Measurements from ENCODE around the gene SAMD11.
"Not testable (repeated sequence)": the region's sequence is repeated elsewhere in the genome, so short reads cannot be mapped to it uniquely, and the experiment has no call there.

The SAMD11 gene

GRCh38 chr1:974687-975328 is 51.1 kb downstream of the SAMD11 start:
- H3K4me1 ChIP-seq: peaks cover 0 to 14% (median 7%) of the 10 kb centered on the region in 4 donors
- H3K4me3 ChIP-seq: no peak overlapping the region
- TF ChIP-seq, protein P1, sequence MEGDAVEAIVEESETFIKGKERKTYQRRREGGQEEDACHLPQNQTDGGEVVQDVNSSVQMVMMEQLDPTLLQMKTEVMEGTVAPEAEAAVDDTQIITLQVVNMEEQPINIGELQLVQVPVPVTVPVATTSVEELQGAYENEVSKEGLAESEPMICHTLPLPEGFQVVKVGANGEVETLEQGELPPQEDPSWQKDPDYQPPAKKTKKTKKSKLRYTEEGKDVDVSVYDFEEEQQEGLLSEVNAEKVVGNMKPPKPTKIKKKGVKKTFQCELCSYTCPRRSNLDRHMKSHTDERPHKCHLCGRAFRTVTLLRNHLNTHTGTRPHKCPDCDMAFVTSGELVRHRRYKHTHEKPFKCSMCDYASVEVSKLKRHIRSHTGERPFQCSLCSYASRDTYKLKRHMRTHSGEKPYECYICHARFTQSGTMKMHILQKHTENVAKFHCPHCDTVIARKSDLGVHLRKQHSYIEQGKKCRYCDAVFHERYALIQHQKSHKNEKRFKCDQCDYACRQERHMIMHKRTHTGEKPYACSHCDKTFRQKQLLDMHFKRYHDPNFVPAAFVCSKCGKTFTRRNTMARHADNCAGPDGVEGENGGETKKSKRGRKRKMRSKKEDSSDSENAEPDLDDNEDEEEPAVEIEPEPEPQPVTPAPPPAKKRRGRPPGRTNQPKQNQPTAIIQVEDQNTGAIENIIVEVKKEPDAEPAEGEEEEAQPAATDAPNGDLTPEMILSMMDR (IDR thresholded peaks at IDR 0.05): no peak
- no peak overlapping the region for H3K27ac ChIP-seq
- H3K27me3 ChIP-seq: peaks cover 0 to 64% of the 10 kb centered on the region in 2 donors
- no peaks in the 10 kb centered on the region for H3K36me3 ChIP-seq
- intact Hi-C loops (cut with DNase I; ENCODE audit: low total_unique reads): no loop called here
- no peak for DNase-seq
- no peaks in the 10 kb centered on the region for H3K9me3 ChIP-seq

GRCh38 chr1:975365-975764 is 51.6 kb downstream of the SAMD11 start:
- Histone ChIP-seq H3K4me3 (no peak overlapping the region), H3K27ac (no peak overlapping the region), H3K9me3 (no peaks in the 10 kb centered on the region), H3K36me3 (no peaks in the 10 kb centered on the region), H3K4me1 (peaks cover 0 to 14% (median 7%) of the 10 kb centered on the region in 4 donors), H3K27me3 (peaks cover 0 to 59% of the 10 kb centered on the region in 2 donors)
- DNase-seq: no peak
- intact Hi-C loops (cut with DNase I; ENCODE audit: low total_unique reads): no loop called here
- TF ChIP-seq, protein P1 (IDR thresholded peaks at IDR 0.05): no peak

- Histone ChIP-seq H3K27me3 (peaks cover 0 to 52% of the 10 kb centered on the region in 2 donors), H3K9me3 (no peaks in the 10 kb centered on the region), H3K27ac (peak overlapping the region in 1 of 2 donors; percentile 46), H3K4me1 (peaks cover 0 to 14% (median 12%) of the 10 kb centered on the region in 4 donors), H3K36me3 (no peaks in the 10 kb centered on the region), H3K4me3 (peak overlapping the region; percentile 37 to 40)
- intact Hi-C loops (cut with DNase I; ENCODE audit: low total_unique reads): no loop called here
- DNase-seq: peak; percentile 58 to 83
- TF ChIP-seq, protein P1 (IDR thresholded peaks at IDR 0.05): peak; percentile 71 to 78
Measured at GRCh38 chr1:975896-976683, 52.4 kb downstream of the SAMD11 start.

- H3K27ac ChIP-seq; H3K36me3 ChIP-seq; H3K9me3 ChIP-seq; DNase-seq; H3K4me3 ChIP-seq; intact Hi-C loops (cut with DNase I; ENCODE audit: low total_unique reads): not testable (repeated sequence)
- Histone ChIP-seq H3K27me3 (peaks cover 0 to 45% of the 10 kb centered on the region in 2 donors), H3K4me1 (peaks cover 0 to 20% (median 17%) of the 10 kb centered on the region in 4 donors)
Measured at GRCh38 chr1:976791-977190, 53.1 kb downstream of the SAMD11 start.

DNA sequence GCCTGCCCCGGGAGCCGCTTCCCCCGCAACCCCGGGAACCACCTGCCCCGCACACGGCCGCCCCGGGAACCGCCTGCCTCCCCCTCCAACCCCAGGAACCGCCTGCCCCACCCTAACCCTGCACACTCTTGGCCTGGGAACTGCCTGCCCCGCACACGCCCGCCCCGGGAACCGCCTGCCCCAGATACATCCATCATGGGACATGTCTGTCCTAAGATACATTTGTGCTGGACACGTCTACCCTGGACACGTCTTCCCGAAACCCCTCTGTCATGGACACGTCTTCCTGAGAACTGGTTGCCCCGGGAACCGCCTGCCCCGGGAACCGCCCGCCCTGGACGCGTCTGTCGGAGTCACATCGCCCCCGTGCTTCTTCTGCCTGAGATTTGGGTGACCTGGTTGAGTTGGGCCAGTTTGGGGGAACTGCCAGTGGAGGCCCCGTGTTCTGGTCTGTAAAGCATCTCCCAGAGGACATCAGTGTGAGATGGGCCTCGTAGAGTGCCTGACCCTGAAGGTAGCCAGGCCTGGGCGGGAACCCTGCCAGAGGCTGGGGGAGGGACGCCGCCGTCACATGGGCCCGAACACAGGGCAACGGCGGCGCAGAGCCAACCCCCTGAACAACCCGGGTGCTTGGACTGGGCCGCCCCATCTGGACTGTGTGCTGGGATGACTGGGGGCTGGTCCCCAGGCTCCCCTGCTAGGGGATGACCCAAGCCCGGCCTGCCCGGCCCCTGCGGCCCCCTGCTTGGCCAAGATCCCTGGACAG is 54.5 kb downstream of the SAMD11 start:
- H3K27me3 ChIP-seq: peaks cover 0 to 30% of the 10 kb centered on the region in 2 donors
- H3K9me3 ChIP-seq: no peaks in the 10 kb centered on the region
- intact Hi-C loops (cut with DNase I; ENCODE audit: low total_unique reads): no loop called here
- TF ChIP-seq, protein P1 (IDR thresholded peaks at IDR 0.05): no peak
- no peaks in the 10 kb centered on the region for H3K36me3 ChIP-seq
- H3K4me1 ChIP-seq: peaks cover 0 to 27% (median 25%) of the 10 kb centered on the region in 4 donors
- H3K4me3 ChIP-seq: no peak overlapping the region
- no peak overlapping the region for H3K27ac ChIP-seq
- no peak for DNase-seq
